ENCODE results near the gene ZFC3H1. TPM values are rescaled to one million over a fixed set of nuclear protein-coding genes. Genes with fewer than 3 reads are reported as not detected.

ZFC3H1 gene
- total and polyA plus RNA-seq, 9 of the 15 experiments (the other 6 are each of a cell fraction or from before 2014, with no cell fraction given), result 14.8 to 80.5 (median 22.1) TPM

GRCh38 chr12:71685914-71686657 is 22.4 kb upstream of the ZFC3H1 start, which contains the start of gene TMEM19 (continued):
- TF ChIP-seq UBTF (IDR thresholded peaks at IDR 0.05; ENCODE audit: borderline replicate concordance in 1 of 2, low read depth in 2 of 2, low read length in 2 of 2) (peak; percentile 100), MBD2 (IDR thresholded peaks at IDR 0.05; ENCODE audit: borderline replicate concordance, low read depth) (peak; percentile 60; the same call in 1 of the 2 replicates), ATF1 (CRISPR knock-in tag; IDR thresholded peaks at IDR 0.05) (no peak), ATF1 (tag; IDR thresholded peaks at IDR 0.05) (peak; percentile 75), LEF1 (IDR thresholded peaks at IDR 0.05) (no peak), SRF (CRISPR knock-in tag; IDR thresholded peaks at IDR 0.05) (peak in 1 of 2 experiments; percentile 62; a peak in 2 of 4 replicates), HIVEP1 (CRISPR knock-in tag; IDR thresholded peaks at IDR 0.05) (no peak), MYC (IDR thresholded peaks at IDR 0.05; ENCODE audit: low read depth, low read length) (peak; percentile 72), MYC (CRISPR knock-in tag; IDR thresholded peaks at IDR 0.05; ENCODE audit: borderline replicate concordance, low read depth) (no peak; the same call in 1 of the 2 replicates), ZNF766 (CRISPR knock-in tag; conservative IDR thresholded peaks at IDR 0.05) (no peak), JUND (IDR thresholded peaks at IDR 0.05; ENCODE audit: borderline replicate concordance, low read depth, low read length) (peak; percentile 56; the same call in 1 of the 2 replicates), JUND (tag; IDR thresholded peaks at IDR 0.05; ENCODE audit: borderline replicate concordance, low read depth, low read length) (no peak; the same call in 2 of the 3 replicates), ZNF124 (CRISPR knock-in tag; IDR thresholded peaks at IDR 0.05) (no peak), NFE2 (IDR thresholded peaks at IDR 0.05; ENCODE audit: low read depth) (no peak), MYNN (IDR thresholded peaks at IDR 0.05) (peak; percentile 73; the same call in 1 of the 2 replicates), MYNN (CRISPR knock-in tag; IDR thresholded peaks at IDR 0.05) (no peak), ZNF76 (CRISPR knock-in tag; IDR thresholded peaks at IDR 0.05; ENCODE audit: borderline replicate concordance) (peak; percentile 18; the same call in 1 of the 2 replicates)

Data from K562 (cell line).